ENCODE data around the gene LIN37.

GRCh38 chr19:35796645-35797542, 48.5 kb downstream of the LIN37 start:
- TF ChIP-seq POLR2AphosphoS5 (IDR thresholded peaks at IDR 0.05; ENCODE audit: low read depth, low read length), result no peak
- TF ChIP-seq TAF1 (IDR thresholded peaks at IDR 0.05; ENCODE audit: borderline replicate concordance, insufficient read depth, low read length), result no peak
- TF ChIP-seq REST (IDR thresholded peaks at IDR 0.05; ENCODE audit: insufficient read depth in 1 of 2, low read depth in 2 of 2, low read length in 2 of 2), result no peak
